GM23338 (cell line): ENCODE data around the gene RFC3. TPM values are rescaled to one million over a fixed set of nuclear protein-coding genes. Genes with fewer than 3 reads are reported as not detected.

ENCODE experiments used
- ATAC-seq: fragments of 200-7000 bp; cut with Tn5 transposase; 3 replicates; pipeline ENCODE4 v1.9.1; 2020
- DNase-seq: peaks from one replicate; pipeline ENCODE4 v3.0.0-alpha.2; 2015; ENCODE audit warnings: low spot score
- H2AFZ ChIP-seq: fragments of 200-600 bp; sonication (generic); 2 replicates; pipeline ENCODE4 v1.8.0; 2016; ENCODE audit warnings: antibody characterized with exemption, mild to moderate bottlenecking, moderate library complexity
- H3F3A ChIP-seq: fragments of 200-600 bp; sonication (generic); replicated peaks from 2 replicates; pipeline ENCODE4 v1.8.0; 2017; ENCODE audit warnings: antibody characterized with exemption, mixed run types, low read depth
- H3K27ac ChIP-seq: fragments of 200-600 bp; sonication (generic); 2 replicates; pipeline ENCODE4 v1.6.1; 2016; ENCODE audit warnings: low read depth
- H3K27me3 ChIP-seq: fragments of 200-600 bp; sonication (generic); 2 replicates; pipeline ENCODE4 v1.8.0; 2016; ENCODE audit warnings: mild to moderate bottlenecking, mixed run types, moderate library complexity; ENCODE audit not compliant: insufficient read depth
- H3K36me3 ChIP-seq: fragments of 200-600 bp; sonication (generic); 2 replicates; pipeline ENCODE4 v1.8.0; 2016; ENCODE audit warnings: mild to moderate bottlenecking; ENCODE audit not compliant: insufficient read depth
- H3K4me1 ChIP-seq: fragments of 200-600 bp; sonication (generic); 2 replicates; pipeline ENCODE4 v1.8.0; 2016; ENCODE audit warnings: mild to moderate bottlenecking, moderate library complexity; ENCODE audit not compliant: insufficient read depth
- H3K4me2 ChIP-seq: fragments of 200-600 bp; sonication (generic); 2 replicates; pipeline ENCODE4 v1.7.1; 2017; ENCODE audit warnings: mixed run types
- H3K4me3 ChIP-seq: fragments of 200-600 bp; sonication (generic); 2 replicates; pipeline ENCODE4 v1.6.1; 2016; ENCODE audit warnings: mixed run types
- H3K79me2 ChIP-seq: fragments of 200-600 bp; sonication (generic); replicated peaks from 2 replicates; pipeline ENCODE4 v1.8.0; 2017; ENCODE audit warnings: mild to moderate bottlenecking; ENCODE audit not compliant: insufficient read depth
- H3K9me2 ChIP-seq: fragments of 200-600 bp; sonication (generic); 2 replicates; pipeline ENCODE4 v1.8.0; 2017; ENCODE audit not compliant: insufficient read depth
- H4K20me1 ChIP-seq: fragments of 200-600 bp; sonication (generic); replicated peaks from 2 replicates; pipeline ENCODE4 v1.8.0; 2017; ENCODE audit warnings: mild to moderate bottlenecking; ENCODE audit not compliant: insufficient read depth
- H3K27ac Mint-ChIP-seq: 2 replicates; pipeline ENCODE4 v1.8.0; 2020; ENCODE audit warnings: inconsistent platforms, mild to moderate bottlenecking, moderate library complexity, mixed read lengths
- H3K27me3 Mint-ChIP-seq: 3 replicates; pipeline ENCODE4 v1.8.0; 2022; ENCODE audit warnings: low read depth, mild to moderate bottlenecking, moderate library complexity, mixed read lengths, inconsistent platforms; ENCODE audit not compliant: insufficient read depth, poor library complexity
- H3K36me3 Mint-ChIP-seq: 3 replicates; pipeline ENCODE4 v1.8.0; 2021; ENCODE audit warnings: low read depth, mild to moderate bottlenecking, inconsistent platforms, moderate library complexity, mixed read lengths
- H3K4me1 Mint-ChIP-seq: 3 replicates; pipeline ENCODE4 v1.8.0; 2020; ENCODE audit warnings: mild to moderate bottlenecking, inconsistent platforms, mixed read lengths
- H3K4me3 Mint-ChIP-seq: 3 replicates; pipeline ENCODE4 v1.8.0; 2021; ENCODE audit warnings: moderate library complexity, mild to moderate bottlenecking, inconsistent platforms, mixed read lengths
- H3K9me3 Mint-ChIP-seq: 3 replicates; pipeline ENCODE4 v1.8.0; 2020; ENCODE audit warnings: moderate library complexity, mild to moderate bottlenecking, inconsistent platforms, mixed read lengths
- CREB1 ChIP-seq: fragments of 250-450 bp; sonication (Bioruptor Pico); IDR thresholded peaks from 2 replicates; pipeline ENCODE4 v1.5.0; 2020; ENCODE audit warnings: low read depth, mild to moderate bottlenecking, moderate library complexity
- CTCF ChIP-seq, 2 experiments: fragments of 200-600 bp in 1 of 2; sonication (generic) in 1 of 2; conservative IDR thresholded peaks; 2 replicates each; pipeline versions ENCODE4 v1.5.1 to v1.6.1; 2016 to 2017; ENCODE audit warnings: antibody characterized with exemption in 2 of 2, low read depth in 2 of 2, mild to moderate bottlenecking in 2 of 2, moderate library complexity in 1 of 2
- ETS1 ChIP-seq: IDR thresholded peaks from 2 replicates; pipeline ENCODE4 v1.6.1; 2016; ENCODE audit warnings: antibody characterized with exemption
- EZH2 ChIP-seq: fragments of 200-600 bp; sonication (generic); IDR thresholded peaks from one replicate; pipeline ENCODE4 v1.8.0; 2017; ENCODE audit warnings: antibody characterized with exemption, mild to moderate bottlenecking, low read depth; ENCODE audit not compliant: unreplicated experiment
- EZH2phosphoT487 ChIP-seq: fragments of 200-600 bp; sonication (generic); IDR thresholded peaks from one replicate; pipeline ENCODE4 v1.8.1; 2018; ENCODE audit warnings: antibody characterized with exemption; ENCODE audit not compliant: unreplicated experiment
- JUNB ChIP-seq: IDR thresholded peaks from one replicate; pipeline ENCODE4 v1.6.1; 2016; ENCODE audit warnings: antibody characterized with exemption; ENCODE audit not compliant: unreplicated experiment
- NANOG ChIP-seq: IDR thresholded peaks from 2 replicates; pipeline ENCODE4 v1.6.1; 2016; ENCODE audit warnings: antibody characterized with exemption, borderline replicate concordance
- POLR2AphosphoS5 ChIP-seq: IDR thresholded peaks from 2 replicates; pipeline ENCODE4 v1.6.1; 2016; ENCODE audit warnings: antibody characterized with exemption, low read depth
- ZNF114 ChIP-seq: fragments of 250-450 bp; sonication (Bioruptor Pico); IDR thresholded peaks from 2 replicates; pipeline ENCODE4 v1.5.0; 2020; ENCODE audit warnings: mild to moderate bottlenecking, moderate library complexity
- ZNF331 ChIP-seq: fragments of 250-450 bp; sonication (Bioruptor Pico); IDR thresholded peaks from 2 replicates; pipeline ENCODE4 v1.5.0; 2020; ENCODE audit warnings: low read depth, mild to moderate bottlenecking, moderate library complexity
- ZNF462 ChIP-seq: fragments of 250-450 bp; sonication (Bioruptor Pico); IDR thresholded peaks from 2 replicates; pipeline ENCODE4 v1.5.0; 2020; ENCODE audit warnings: mild to moderate bottlenecking, moderate library complexity
- polyA plus RNA-seq: library from polyadenylated mRNA; unstranded; fragments of >200 nt; fragmentation: Nextera tagmentation; extraction: Ambion mirVana; gene quantifications from 2 replicates; pipeline ENCODE4 v1.2.1, GENCODE V29; 2016
- total RNA-seq: library from RNA; depleted of rRNA; stranded (reverse); fragments of >200 nt; shearing (Covaris generic); gene quantifications from 2 replicates; pipeline ENCODE4 v1.2.3, GENCODE V29; 2014

RFC3 gene
- total and polyA plus RNA-seq, 2 experiments from 2014 or later: 48.7 to 75.5 TPM

- TF ChIP-seq ZNF462: no peak
- no peak for TF ChIP-seq POLR2AphosphoS5
- TF ChIP-seq CTCF (conservative IDR thresholded peaks at IDR 0.05; ENCODE audit: low read depth in 2 of 2): no peak
- TF ChIP-seq ZNF331 (CRISPR knock-in tag): no peak
- TF ChIP-seq JUNB: no peak
- TF ChIP-seq ZNF114: no peak
- TF ChIP-seq EZH2phosphoT487: no peak
- no peak for TF ChIP-seq CREB1 (CRISPR knock-in tag)
- TF ChIP-seq NANOG: no peak
Measured at GRCh38 chr13:33794576-33794975, 23.4 kb upstream of the RFC3 start (continued).

- H3K27me3 ChIP-seq: no peaks in the 10 kb centered on the region
- Mint-ChIP-seq H3K9me3 (no peaks in the 10 kb centered on the region), H3K36me3 (no peaks in the 10 kb centered on the region), H3K27ac (no peak overlapping the region), H3K4me1 (peaks cover 6% of the 10 kb centered on the region; the same call in 2 of the 3 replicates), H3K4me3 (no peak overlapping the region), H3K27me3 (no peaks in the 10 kb centered on the region)
- H2AFZ ChIP-seq: no peak overlapping the region
- no peaks in the 10 kb centered on the region; the same call in 1 of the 2 replicates for H3K4me1 ChIP-seq
- no peak overlapping the region for H3K27ac ChIP-seq
- H3K9me2 ChIP-seq: no peaks in the 10 kb centered on the region
- H4K20me1 ChIP-seq: no peaks in the 10 kb centered on the region
- no peak overlapping the region for H3K4me3 ChIP-seq
- DNase-seq: no peak
- ATAC-seq: no peak
- no peaks in the 10 kb centered on the region for H3F3A ChIP-seq
- no peak overlapping the region for H3K4me2 ChIP-seq
- no peaks in the 10 kb centered on the region for H3K36me3 ChIP-seq
- no peaks in the 10 kb centered on the region for H3K79me2 ChIP-seq
- TF ChIP-seq ETS1 (no peak), JUNB (no peak), EZH2phosphoT487 (no peak), EZH2 (no peak), CREB1 (CRISPR knock-in tag) (no peak), ZNF331 (CRISPR knock-in tag) (no peak), CTCF (conservative IDR thresholded peaks at IDR 0.05; ENCODE audit: low read depth in 2 of 2) (no peak)
Measured at GRCh38 chr13:33796095-33796494, 21.9 kb upstream of the RFC3 start.
